Aorta (tissue), 5 donors: ENCODE measurements around the gene IKZF5. TPM values are rescaled to one million over a fixed set of nuclear protein-coding genes. Genes with fewer than 3 reads are reported as not detected.

Experiments used
- ATAC-seq: fragments of 200-7000 bp; cut with Tn5 transposase; one replicate; pipeline ENCODE4 v1.9.1; 2022; ENCODE audit warnings: moderate library complexity; ENCODE audit not compliant: low FRiP score
- DNase-seq, 2 donors: peaks; one replicate each; pipeline ENCODE4 v3.0.0-alpha.2; 2020
- H3K27ac ChIP-seq, 2 donors: one replicate each; pipeline ENCODE4 v1.5.1; 2013; ENCODE audit warnings: low read length in 2 of 2, mild to moderate bottlenecking in 2 of 2, moderate library complexity in 2 of 2, control low read depth in 1 of 2, inconsistent platforms in 1 of 2, low read depth in 1 of 2
- H3K27me3 ChIP-seq, 2 donors: one replicate each; pipeline ENCODE4 v1.6.1; 2013; ENCODE audit warnings: control low read depth in 1 of 2, low read length in 1 of 2, mild to moderate bottlenecking in 1 of 2, moderate library complexity in 1 of 2; ENCODE audit not compliant: insufficient read depth in 2 of 2, control insufficient read depth in 1 of 2
- H3K36me3 ChIP-seq, 2 donors: one replicate each; pipeline ENCODE4 v1.6.1; 2013; ENCODE audit warnings: control low read depth in 1 of 2, low read length in 1 of 2, mild to moderate bottlenecking in 1 of 2; ENCODE audit not compliant: insufficient read depth in 2 of 2, control insufficient read depth in 1 of 2
- H3K4me1 ChIP-seq, 2 donors: one replicate each; pipeline ENCODE4 v1.6.1; 2013; ENCODE audit warnings: low read length in 2 of 2, control low read depth in 1 of 2, mild to moderate bottlenecking in 1 of 2, moderate library complexity in 1 of 2; ENCODE audit not compliant: insufficient read depth in 2 of 2, control insufficient read depth in 1 of 2
- H3K4me3 ChIP-seq, 2 donors: one replicate each; pipeline ENCODE4 v1.5.1; 2013; ENCODE audit warnings: low read length in 2 of 2, control low read depth in 1 of 2, mild to moderate bottlenecking in 1 of 2
- H3K9me3 ChIP-seq: one replicate; pipeline ENCODE4 v1.6.1; 2013; ENCODE audit warnings: mild to moderate bottlenecking, low read length; ENCODE audit not compliant: control insufficient read depth
- WGBS, 2 donors: extraction: QIAGEN DNeasy Blood & Tissue Kit; methylation state at CpG; one replicate each; pipeline ENCODE4 v1.1.7; 2013; 5-methylcytosine and 5-hydroxymethylcytosine counted together
- intact Hi-C, 2 donors: fragments of 100-400 bp; cut with DNase I; formaldehyde crosslinking; loops; one replicate each; pipeline versions ENCODE4 v1.14.2 to v1.15.0; 2022
- polyA plus RNA-seq, 2 donors: library from polyadenylated mRNA; stranded (reverse); fragments of 200-250 nt; gene quantifications; one replicate each; pipeline ENCODE4 v1.2.3, GENCODE V29; 2013
- total RNA-seq, 2 donors: library from RNA; stranded (reverse); fragmentation: NEBNext Ultra II Directional; extraction: Animal tissue kit (Norgen Biotek cat#: 25700); gene quantifications; one replicate each; pipeline ENCODE4 v1.2.1, GENCODE V29; 2021
- donor health status: healthy with polysubstance abuse.
- donor health status: Bipolar disorder and iron deficiency.
- donor health status: DM: no; HTN: no; CAD: no.
- donor health status: DM: no; HTN: no; CAD: no.
- donor health status: DM: yes; HTN: yes; CAD: no.

The IKZF5 gene
- total and polyA plus RNA-seq, 4 donors: 6.9 to 21.5 (median 14.1) TPM

DNA sequence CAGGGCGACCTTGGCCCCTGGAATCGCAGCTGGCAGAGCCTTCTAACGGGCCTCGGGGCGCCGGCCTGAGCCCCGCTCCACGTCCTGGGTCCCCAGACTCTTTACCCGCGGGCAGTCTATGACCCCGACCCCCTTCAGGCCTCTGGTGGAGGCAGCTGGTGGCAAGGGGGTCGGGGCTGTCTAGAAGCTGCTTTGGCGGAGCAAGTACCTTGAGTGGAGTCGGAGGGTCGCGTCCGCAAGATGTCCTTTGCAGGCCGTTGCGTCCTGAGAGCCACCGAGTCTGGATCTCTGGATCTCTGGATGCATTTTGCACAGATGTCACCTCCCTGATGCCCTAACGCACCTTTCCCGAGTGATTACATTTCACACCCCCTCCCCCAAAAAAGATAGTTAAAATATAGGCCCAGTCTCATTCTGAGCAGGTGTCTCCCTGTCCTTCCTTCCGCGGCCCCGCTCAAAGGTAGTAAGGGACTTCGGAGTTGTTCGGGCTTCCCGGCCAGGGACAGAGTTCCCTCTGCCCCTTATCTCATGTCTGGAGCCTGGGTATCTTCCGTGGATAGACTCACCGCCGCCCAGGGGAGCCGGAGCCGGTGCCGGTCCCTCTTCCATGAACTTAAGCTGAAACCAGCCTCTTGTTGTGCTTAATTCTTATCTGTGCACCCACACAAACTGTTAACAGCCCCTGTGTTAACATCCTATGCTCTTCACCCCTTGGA, 668 bp upstream of the IKZF5 start:
- H3K36me3 ChIP-seq: no peaks in the 10 kb centered on the region
- peak; percentile 39 for ATAC-seq
- H3K27ac ChIP-seq: peak overlapping the region in 1 of 2 donors; percentile 45
- H3K4me3 ChIP-seq: peak overlapping the region; percentile 70 to 94
- intact Hi-C loops: loop anchor here in 1 of 2 donors (2.0 to 10.0 kb wide), 2 partner anchors 28 to 146 kb away; partner anchors contain the start of genes BUB3 and PSTK
- no peaks in the 10 kb centered on the region for H3K9me3 ChIP-seq
- peak; percentile 51 to 76 for DNase-seq
- H3K27me3 ChIP-seq: no peaks in the 10 kb centered on the region
- 0 to 1% methylated on average over 31 to 34 of the region's 34 CpGs for WGBS, 2 donors
- H3K4me1 ChIP-seq: peaks cover 0 to 1% of the 10 kb centered on the region in 2 donors

DNA sequence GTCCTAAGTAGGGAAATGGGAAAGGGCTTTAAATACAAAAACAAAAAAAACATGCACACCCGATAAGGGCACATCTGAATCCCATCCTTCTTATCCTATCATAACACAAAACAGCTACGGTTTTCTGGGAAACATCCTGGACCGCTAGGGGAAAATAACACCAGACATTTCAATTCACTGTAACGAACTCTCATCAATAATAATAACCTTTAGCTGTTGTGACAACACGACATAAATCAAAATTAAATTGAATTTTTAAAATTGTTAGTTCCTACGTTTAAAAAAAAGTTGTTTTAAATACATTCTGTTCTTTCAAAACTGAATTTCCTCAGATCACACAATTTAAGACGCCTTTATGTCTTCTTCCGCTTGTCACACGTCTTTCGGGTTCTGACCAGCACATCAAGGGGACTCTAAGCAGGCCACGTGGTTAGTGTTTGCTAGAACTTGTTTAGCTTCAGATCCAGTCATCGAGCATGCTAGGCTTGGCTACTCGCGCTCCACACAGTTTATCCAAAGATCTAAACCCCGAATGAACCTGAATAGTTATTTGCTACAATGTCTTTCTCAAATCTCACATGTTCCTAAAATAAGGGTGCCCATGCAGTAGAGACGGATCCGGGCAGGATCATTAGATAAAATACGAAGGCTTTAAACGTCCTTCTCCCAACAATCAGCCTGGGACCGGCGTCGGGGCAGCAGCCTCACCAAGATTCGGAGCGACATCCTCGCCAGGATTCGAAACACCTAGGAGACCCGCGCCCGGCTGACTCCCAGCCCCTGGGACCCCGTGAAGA, 839 bp downstream of the IKZF5 start:
- intact Hi-C loops: loop anchor here in 1 of 2 donors (2.0 to 10.0 kb wide), 2 partner anchors 27 to 147 kb away; partner anchors contain the start of genes BUB3 and PSTK
- Histone ChIP-seq H3K4me3 (peak overlapping the region; percentile 67 to 78), H3K27me3 (no peaks in the 10 kb centered on the region), H3K9me3 (no peaks in the 10 kb centered on the region), H3K27ac (peak overlapping the region in 1 of 2 donors; percentile 83), H3K36me3 (no peaks in the 10 kb centered on the region), H3K4me1 (peaks cover 0 to 1% of the 10 kb centered on the region in 2 donors)
- DNase-seq: peak in 1 of 2 donors; percentile 50
- ATAC-seq: no peak
- 2 to 3% methylated on average over 30 of the region's 30 CpGs for WGBS, 2 donors

DNA sequence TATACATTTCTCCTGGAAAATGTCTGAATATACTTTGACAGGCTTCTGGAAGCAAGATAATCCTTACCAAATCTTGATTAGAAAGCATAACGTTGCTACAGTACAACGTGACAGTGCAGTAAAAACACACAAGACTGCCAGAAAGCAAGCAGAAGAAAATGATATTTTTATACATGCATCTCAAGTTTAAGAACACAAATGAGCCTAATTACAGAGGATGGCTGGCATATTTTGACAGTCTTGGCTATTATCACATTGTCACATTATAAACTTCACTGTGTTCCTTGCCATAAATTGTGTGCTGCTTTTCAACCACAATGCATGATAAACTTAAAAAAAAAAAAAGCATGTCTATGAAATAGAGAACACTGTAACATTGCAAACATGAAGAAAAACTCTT, 4.3 kb downstream of the IKZF5 start:
- ATAC-seq: no peak
- no peak for DNase-seq
- intact Hi-C loops: loop anchor here in 1 of 2 donors (10.0 kb wide), 1 partner anchor 151 kb away; the partner anchor contains the start of gene BUB3
- H3K4me3 ChIP-seq: no peak overlapping the region
- no peaks in the 10 kb centered on the region for H3K9me3 ChIP-seq
- no peak overlapping the region for H3K27ac ChIP-seq
- no peaks in the 10 kb centered on the region for H3K27me3 ChIP-seq
- peaks cover 0 to 1% of the 10 kb centered on the region in 2 donors for H3K4me1 ChIP-seq
- no peaks in the 10 kb centered on the region for H3K36me3 ChIP-seq
- WGBS, 2 donors: 5 to 8% methylated on average over 2 of the region's 2 CpGs

DNA sequence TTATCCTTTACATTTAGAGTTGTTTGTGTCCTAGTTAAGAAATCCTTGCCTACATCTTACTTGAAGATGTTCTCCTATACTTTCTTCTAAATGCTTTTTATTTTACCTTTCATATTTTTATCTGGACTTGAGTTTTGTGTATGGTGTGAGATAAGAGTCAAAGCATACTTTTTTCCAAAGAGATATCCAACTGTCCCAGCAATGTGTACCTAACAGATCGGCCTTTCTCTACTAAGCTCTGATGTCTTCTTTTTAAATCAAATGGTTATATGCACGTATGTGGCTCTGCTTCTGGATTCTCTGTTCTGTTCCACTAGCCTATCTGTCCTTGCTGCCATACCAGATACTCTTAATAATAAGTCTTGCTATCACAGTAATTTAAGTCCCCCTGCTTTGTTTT, 7.2 kb downstream of the IKZF5 start:
- Histone ChIP-seq H3K27ac (no peak overlapping the region), H3K27me3 (no peaks in the 10 kb centered on the region), H3K36me3 (peaks cover 0 to 2% of the 10 kb centered on the region in 2 donors), H3K4me1 (no peaks in the 10 kb centered on the region), H3K4me3 (no peak overlapping the region), H3K9me3 (no peaks in the 10 kb centered on the region)
- DNase-seq: no peak
- WGBS, 2 donors: 93 to 94% methylated on average over 2 of the region's 2 CpGs
- ATAC-seq: no peak
- intact Hi-C loops: loop anchor here in 1 of 2 donors (10.0 kb wide), 1 partner anchor 153 kb away; the partner anchor contains the start of gene BUB3

DNA sequence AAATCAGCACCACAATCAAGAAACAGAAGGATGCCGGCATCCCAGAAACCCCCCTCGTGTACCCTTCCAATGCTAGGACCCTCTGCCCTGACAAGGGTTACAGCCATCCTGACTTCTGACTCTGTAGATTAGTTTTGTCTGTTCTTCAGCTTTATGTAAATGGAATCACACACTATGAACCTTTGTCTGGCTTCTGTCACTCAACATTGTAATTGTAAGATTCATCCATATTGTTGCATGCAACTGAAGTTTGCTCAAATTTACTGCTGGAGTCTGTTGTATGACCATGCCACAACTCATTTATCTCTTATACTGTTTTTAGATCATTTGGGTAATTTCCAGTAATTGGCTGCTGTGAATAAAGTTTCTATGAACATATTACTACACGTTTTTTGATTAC, 8.4 kb downstream of the IKZF5 start:
- Histone ChIP-seq H3K27ac (no peak overlapping the region), H3K4me3 (no peak overlapping the region), H3K36me3 (peaks cover 0 to 2% of the 10 kb centered on the region in 2 donors), H3K27me3 (no peaks in the 10 kb centered on the region), H3K4me1 (no peaks in the 10 kb centered on the region), H3K9me3 (no peaks in the 10 kb centered on the region)
- intact Hi-C loops: loop anchor here in 1 of 2 donors (10.0 kb wide), 1 partner anchor 155 kb away; the partner anchor contains the start of gene BUB3
- WGBS, 2 donors: 78 to 83% methylated on average over 3 of the region's 3 CpGs
- ATAC-seq (no peak), DNase-seq (no peak)

DNA sequence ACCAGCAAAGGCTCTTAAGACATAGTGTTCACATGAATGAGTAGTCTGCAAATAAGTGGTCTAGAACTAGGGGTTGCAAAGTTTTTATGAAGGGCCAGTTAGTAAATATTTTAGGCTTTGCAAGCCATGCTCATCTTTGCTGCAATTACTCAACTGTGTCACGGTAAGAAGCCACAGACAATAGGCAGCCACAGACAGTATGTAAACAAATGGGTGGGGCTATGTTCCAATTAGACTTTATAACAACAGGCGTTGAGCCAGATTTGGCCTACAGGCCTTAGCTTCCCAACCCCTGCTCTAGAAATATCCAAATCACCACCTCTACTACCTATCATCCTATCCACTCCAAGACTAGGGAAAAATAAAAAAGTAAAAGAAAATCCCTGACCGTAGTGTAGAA, 9.2 kb downstream of the IKZF5 start:
- Histone ChIP-seq H3K27ac (no peak overlapping the region), H3K27me3 (no peaks in the 10 kb centered on the region), H3K4me1 (no peaks in the 10 kb centered on the region), H3K9me3 (no peaks in the 10 kb centered on the region), H3K4me3 (no peak overlapping the region), H3K36me3 (peaks cover 0 to 2% of the 10 kb centered on the region in 2 donors)
- 81 to 83% methylated on average over 3 of the region's 3 CpGs for WGBS, 2 donors
- intact Hi-C loops: no loop called here
- DNase-seq: no peak
- no peak for ATAC-seq

DNA sequence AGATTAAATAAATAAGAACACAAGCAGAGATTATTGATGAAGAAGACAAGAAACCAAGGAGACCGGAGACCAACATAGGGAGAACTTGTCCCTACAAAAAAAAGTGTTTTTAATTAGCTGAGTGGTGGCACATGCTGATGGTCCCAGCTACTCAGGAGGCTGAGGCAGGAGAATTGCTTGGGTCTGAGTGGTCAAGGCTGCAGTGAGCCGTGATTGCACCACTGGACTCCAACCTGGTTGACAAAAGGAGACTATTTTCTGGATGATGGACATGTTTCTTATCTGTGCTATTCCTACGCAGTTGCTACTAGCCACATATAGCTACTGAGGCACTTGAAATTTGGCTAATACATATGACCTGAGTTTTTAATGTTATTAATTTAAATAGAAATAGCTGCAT, 9.7 kb downstream of the IKZF5 start:
- no peak overlapping the region for H3K4me3 ChIP-seq
- H3K27me3 ChIP-seq: no peaks in the 10 kb centered on the region
- H3K9me3 ChIP-seq: no peaks in the 10 kb centered on the region
- intact Hi-C loops: no loop called here
- H3K4me1 ChIP-seq: no peaks in the 10 kb centered on the region
- H3K27ac ChIP-seq: no peak overlapping the region
- DNase-seq (no peak), ATAC-seq (no peak)
- H3K36me3 ChIP-seq: peaks cover 0 to 2% of the 10 kb centered on the region in 2 donors
- WGBS, 2 donors: 95 to 97% methylated on average over 3 of the region's 3 CpGs

DNA sequence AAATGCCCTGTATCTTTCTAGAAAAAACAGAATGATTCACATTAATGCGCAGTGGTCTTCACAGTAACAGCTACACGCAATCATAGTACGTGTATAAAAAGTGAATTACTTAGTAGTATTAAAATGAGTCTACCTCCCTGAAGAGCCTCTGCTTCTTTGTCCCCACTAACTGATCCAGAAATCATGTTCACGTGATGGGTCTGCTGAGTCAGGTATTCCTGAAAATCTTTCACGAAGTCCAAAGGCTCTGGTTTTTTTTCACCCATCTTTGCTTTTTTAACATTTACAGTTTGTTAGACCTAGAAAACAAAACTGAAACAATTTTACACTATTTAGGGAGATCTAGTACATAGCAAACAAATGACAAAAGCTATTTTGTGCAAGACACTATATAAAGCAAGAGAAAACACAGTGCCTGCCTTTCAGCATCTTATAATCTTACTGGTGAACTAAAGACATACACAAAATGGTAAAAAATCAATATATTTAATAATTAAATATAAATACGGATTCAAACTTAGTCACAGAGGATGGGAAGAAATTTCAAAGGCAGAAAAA, 10.2 kb downstream of the IKZF5 start:
- WGBS, 2 donors: 81 to 82% methylated on average over 6 of the region's 6 CpGs
- Histone ChIP-seq H3K4me3 (no peak overlapping the region), H3K27ac (no peak overlapping the region), H3K36me3 (peaks cover 0 to 2% of the 10 kb centered on the region in 2 donors), H3K9me3 (no peaks in the 10 kb centered on the region), H3K27me3 (no peaks in the 10 kb centered on the region), H3K4me1 (no peaks in the 10 kb centered on the region)
- ATAC-seq (no peak), DNase-seq (no peak)
- intact Hi-C loops: no loop called here
